HG03025 (cell line): Measurements from ENCODE around the gene S1PR5.
"Not testable (repeated sequence)": the region's sequence is repeated elsewhere in the genome, so short reads cannot be mapped to it uniquely, and the experiment has no call there.

Source experiments
- ATAC-seq: cut with Tn5 transposase; IDR thresholded peaks from one replicate; pipeline ENCODE4 v1.9.1; 2021; ENCODE audit warnings: mild to moderate bottlenecking, moderate library complexity; ENCODE audit not compliant: unreplicated experiment, low FRiP score

S1PR5 gene

GRCh38 chr19:10517361-10517759 is at the start of gene S1PR5:
Gene S1PR5 (minus strand): TSS chr19:10517447. CDS start chr19:10515011, 2,436 bp downstream.
- no peak for ATAC-seq

GRCh38 chr19:10566658-10567410 is 49.6 kb upstream of the S1PR5 start:
- no peak for ATAC-seq

GRCh38 chr19:10566408-10566657 is 49.1 kb upstream of the S1PR5 start:
- ATAC-seq, result no peak

GRCh38 chr19:10565567-10566407 is 48.5 kb upstream of the S1PR5 start, which contains the start of gene KRI1:
Gene KRI1 (minus strand): TSS chr19:10566010. CDS start chr19:10565999, 11 bp downstream.
- ATAC-seq, result peak; percentile 42

DNA sequence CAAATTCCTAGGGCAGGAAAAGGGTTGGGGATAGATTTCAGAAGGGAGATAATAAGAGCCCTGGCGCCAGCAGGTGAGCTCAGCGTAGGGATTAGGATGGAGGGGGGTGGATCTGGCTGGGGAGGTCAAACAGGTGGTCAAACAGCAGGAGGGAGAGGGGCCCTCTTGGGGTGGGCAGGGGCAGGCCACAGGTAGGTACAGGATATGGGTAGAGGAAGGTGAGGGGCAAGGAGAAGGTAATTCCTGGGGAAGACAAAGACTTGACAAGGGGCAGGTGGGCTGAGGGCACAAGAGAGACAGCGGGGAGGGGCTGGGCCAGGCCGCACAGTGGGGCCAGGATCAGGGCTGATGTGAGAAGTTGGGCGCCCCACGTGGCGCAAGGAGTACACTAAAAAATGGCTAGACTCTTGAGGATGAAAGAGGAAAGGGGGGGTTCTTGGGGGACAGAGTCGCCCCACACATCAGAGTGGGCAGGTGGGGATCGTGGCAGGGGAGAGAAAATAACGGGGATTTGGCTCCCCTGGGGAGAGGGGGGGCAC is 47.9 kb upstream of the S1PR5 start:
- no peak for ATAC-seq

DNA sequence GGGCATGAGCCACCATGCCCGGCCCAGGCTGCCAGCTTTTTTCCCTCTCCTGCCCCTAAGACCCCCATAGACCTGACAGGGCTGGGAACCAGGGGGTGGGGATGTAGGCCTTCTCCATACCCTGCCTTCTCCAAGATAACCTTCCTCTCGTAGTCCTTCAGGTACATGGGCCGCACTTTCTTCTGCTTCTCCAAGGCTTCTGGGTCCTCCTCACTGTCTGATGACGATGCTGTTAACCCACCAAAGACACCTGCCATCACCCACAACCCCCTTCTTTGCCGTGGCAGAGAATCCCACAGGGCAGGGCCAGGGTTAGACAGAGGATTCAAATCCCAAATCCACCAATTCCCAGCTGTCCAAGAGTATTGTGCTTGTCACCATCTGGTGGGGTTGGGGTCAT is 45.4 kb upstream of the S1PR5 start:
- no peak for ATAC-seq

GRCh38 chr19:10560154-10560553 is 42.9 kb upstream of the S1PR5 start:
- no peak for ATAC-seq

GRCh38 chr19:10557603-10558197 is 40.5 kb upstream of the S1PR5 start:
- no peak for ATAC-seq

DNA sequence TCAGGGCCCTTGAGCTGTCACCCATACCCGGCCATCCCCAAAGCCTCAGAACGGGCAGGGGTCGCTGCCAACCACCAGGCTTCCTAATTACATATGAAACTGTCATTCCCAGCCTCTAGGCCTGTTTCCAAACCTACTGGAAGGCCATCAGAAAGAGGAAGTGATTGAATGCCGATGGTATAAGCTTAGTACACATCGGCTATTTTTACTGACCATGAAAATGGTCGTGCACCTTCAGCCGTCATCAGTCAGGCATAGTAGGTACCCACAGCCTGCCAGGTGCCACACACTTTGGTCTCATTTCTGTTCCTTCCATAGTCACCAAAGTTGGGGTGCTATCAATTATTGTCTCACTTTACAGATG is 38.3 kb upstream of the S1PR5 start:
- no peak for ATAC-seq

DNA sequence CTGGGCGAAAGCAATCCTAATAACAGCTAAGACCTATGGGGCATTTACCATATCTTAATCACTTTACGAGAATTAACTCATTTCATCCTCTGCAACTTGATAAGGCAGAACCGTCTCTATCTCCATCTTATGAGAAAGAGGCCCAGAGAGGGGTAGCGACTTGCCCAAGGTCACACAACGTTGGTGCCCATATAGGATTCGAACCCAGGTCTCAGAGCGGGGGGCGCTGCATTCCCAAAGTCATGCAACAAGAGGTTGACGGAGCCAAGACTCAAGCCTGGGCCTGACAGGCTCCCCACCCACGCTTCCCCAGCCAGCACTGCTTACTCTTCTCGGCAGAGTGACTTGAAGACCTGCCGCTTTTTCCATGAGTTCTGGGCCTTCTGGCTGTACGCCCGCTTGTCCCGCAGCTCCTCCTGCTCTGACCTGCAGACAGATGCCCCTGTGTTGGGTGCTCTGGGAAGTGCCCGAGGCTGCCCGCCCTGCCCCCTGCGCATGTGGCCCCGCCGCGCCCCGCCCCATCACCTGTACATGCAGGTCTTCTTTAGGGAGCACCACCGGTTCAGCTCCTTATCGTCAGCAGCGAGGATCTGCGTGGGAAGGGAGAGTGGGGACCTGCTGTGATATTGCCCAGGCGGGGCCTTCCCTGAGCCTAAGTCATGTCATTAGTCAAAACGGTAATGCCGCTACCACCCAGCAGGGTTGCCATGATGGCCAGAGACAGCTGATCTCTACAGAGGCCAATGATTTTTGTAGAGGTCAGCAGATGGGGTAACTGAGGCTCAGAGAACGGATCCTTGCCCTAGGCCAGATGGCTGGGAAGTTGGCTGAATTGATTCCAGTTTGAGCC is 37.7 kb upstream of the S1PR5 start:
- ATAC-seq, result no peak

GRCh38 chr19:10553943-10554381 is 36.7 kb upstream of the S1PR5 start:
- ATAC-seq, result no peak

DNA sequence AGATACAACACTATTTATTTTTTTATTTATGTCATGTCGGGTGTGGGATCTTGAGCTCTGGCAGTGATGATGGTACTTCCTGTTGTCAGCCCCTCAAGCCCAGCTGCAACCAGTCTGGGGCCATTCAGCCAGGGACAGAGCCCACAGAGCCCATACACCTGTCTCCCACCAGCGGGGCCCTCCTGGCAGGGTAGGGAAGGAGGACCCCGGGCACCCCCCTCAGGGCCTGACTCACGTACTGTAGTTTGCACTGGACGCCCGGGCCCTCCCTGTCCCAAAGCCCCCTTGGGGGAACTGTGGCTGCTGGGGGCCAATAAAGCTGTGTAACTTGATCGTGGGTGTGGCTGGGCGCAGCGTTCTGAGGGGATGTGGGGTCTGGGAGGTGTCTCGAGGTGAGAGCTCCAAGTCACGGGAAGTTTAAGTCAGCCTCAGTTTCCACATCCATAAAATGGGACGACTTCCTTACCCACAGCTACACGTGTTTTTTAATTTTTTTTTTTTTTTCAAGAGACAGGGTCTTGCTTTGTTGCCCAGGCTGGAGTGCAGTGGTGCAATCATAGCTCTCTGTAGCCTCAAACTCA is 35.9 kb upstream of the S1PR5 start:
- ATAC-seq, result no peak

DNA sequence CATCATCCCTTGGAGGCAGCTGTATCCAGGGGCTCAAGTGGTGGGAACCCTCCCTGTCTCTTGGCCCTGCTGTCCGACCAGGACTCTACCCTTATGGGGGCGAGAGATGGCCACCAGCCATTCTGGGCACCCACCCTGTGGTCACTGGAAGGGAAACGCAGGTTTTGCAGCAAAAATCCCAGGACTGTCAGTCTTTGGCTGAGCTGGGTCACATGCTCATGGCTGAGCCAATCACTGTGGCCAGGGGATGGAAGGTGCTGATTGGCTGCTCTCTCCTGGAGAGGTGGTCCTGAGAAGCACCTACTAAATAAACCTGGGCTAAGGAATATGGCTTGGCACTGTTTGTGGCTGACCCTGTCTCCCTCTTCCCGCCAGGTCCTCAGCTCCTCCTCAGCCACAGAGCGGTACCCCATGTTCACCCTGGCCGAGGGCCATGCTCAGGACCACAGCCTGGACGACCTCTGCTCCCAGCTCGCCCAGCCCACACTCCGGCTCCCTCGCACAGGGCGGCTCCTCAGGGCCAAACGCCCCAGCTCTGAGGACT is 35.3 kb upstream of the S1PR5 start:
- ATAC-seq, result no peak

DNA sequence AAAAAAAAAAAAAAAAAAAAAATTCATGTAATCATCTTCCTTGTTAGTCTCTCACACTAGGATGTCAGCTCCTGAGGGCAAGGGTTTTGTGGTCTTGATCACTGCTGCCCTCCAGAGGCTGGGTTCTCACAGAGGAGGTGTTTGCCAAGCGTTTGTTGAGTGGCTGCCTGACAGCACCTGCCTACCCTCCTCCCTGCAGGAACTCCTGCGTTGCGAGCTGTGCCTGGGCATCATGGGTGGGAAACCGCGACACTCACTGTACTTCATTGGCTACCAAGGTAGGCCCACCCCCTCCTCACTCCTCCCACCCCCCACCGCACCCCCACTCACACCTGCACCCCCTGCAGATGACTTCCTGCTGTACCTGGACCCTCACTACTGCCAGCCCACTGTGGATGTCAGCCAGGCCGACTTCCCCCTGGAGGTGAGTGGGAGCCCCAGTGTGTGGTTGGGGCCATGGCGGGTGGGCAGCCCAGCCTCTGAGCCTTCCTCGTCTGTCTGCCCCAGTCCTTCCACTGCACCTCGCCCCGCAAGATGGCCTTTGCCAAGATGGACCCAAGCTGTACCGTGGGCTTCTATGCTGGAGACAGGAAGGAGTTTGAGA is 34.6 kb upstream of the S1PR5 start:
- ATAC-seq, result no peak

DNA sequence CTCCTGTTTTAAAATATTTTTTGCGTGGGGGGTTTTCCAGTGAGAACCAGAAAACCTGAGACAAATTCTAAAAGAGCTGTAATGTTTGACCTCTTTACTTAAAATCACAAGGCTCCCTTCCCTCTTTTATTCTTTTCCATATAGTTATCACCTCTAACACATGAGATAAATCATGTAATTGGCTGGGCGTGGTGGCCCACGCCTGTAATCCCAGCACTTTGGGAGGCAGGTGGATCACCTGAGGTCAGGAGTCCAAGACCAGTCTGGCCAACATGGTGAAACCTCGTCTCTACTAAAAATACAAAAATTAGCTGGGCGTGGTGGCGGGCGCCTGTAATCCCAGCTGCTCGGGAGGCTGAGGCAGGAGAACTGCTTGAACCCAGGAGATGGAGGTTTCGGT is 33.8 kb upstream of the S1PR5 start:
- ATAC-seq, result not testable (repeated sequence)

GRCh38 chr19:10550336-10550735 is 33.1 kb upstream of the S1PR5 start:
- ATAC-seq, result no peak

DNA sequence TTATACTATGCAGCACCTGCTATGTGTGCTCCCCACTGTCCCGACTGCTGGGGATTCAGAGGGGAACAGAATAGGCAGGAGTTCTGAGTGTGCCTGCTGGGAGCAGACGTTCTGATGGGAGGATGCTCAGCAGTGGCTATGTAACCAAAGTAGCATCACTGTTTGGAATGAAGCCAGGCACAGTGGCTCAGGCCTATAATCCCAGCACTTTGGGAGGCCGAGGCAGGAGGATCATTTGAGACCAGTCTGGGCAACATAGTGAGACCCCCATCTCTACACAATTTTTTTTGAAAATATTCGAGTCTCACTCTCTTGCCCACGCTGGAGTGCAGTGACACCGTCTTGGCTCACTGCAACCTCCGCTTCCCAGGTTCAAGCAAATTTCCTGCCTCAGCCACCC is 32.5 kb upstream of the S1PR5 start:
- no peak for ATAC-seq

- no peak for ATAC-seq
Measured at GRCh38 chr19:10548746-10549276, 31.6 kb upstream of the S1PR5 start.

- no peak for ATAC-seq
Measured at GRCh38 chr19:10546817-10547216, 29.6 kb upstream of the S1PR5 start.
